NCI-H446 treated with DMSO at 0.1 percent for 48 hours (cell line): ENCODE data around the gene FATE1.

Experiments used
- DNase-seq: peaks from one replicate; lab custom pipeline; 2025; lab: John Stamatoyannopoulos, UW

The FATE1 gene

DNA sequence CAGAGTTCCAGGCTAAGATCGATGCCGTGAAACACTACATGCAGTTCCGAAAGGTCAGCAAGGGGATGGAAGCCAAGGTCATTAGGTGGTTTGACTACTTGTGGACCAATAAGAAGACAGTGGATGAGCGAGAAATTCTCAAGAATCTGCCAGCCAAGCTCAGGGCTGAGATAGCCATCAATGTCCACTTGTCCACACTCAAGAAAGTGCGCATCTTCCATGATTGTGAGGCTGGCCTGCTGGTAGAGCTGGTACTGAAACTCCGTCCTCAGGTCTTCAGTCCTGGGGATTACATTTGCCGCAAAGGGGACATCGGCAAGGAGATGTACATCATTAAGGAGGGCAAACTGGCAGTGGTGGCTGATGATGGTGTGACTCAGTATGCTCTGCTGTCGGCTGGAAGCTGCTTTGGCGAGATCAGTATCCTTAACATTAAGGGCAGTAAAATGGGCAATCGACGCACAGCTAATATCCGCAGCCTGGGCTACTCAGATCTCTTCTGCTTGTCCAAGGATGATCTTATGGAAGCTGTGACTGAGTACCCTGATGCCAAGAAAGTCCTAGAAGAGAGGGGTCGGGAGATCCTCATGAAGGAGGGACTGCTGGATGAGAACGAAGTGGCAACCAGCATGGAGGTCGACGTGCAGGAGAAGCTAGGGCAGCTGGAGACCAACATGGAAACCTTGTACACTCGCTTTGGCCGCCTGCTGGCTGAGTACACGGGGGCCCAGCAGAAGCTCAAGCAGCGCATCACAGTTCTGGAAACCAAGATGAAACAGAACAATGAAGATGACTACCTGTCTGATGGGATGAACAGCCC is 28.0 kb downstream of the FATE1 start:
- DNase-seq: no peak

GRCh38 chrX:151745651-151746050 is 29.8 kb downstream of the FATE1 start:
- no peak for DNase-seq

GRCh38 chrX:151746502-151746901 is 30.7 kb downstream of the FATE1 start:
- no peak for DNase-seq

- no peak for DNase-seq
These were observed 34.7 kb downstream of the FATE1 start for GRCh38 chrX:151750511-151750910.

DNA sequence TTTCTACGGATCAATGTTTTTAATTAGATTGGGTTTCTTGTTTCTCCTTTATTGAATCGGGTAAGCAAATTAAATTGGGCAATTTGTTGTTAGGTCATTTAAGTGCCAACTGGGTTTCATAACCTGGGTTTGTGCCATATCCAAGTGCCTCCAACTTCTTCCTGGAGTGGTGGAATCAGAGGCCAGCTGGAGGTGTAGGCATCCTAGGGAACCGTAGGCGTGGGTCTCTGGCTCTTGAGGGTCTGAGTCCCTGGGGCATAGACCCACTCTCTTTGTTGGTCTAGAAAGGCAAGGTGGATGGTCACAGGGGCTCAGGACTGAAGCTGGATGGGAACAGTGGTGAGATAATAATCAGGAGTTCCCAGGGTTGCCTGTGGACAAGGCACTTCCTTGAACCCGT is 37.0 kb downstream of the FATE1 start:
- no peak for DNase-seq

DNA sequence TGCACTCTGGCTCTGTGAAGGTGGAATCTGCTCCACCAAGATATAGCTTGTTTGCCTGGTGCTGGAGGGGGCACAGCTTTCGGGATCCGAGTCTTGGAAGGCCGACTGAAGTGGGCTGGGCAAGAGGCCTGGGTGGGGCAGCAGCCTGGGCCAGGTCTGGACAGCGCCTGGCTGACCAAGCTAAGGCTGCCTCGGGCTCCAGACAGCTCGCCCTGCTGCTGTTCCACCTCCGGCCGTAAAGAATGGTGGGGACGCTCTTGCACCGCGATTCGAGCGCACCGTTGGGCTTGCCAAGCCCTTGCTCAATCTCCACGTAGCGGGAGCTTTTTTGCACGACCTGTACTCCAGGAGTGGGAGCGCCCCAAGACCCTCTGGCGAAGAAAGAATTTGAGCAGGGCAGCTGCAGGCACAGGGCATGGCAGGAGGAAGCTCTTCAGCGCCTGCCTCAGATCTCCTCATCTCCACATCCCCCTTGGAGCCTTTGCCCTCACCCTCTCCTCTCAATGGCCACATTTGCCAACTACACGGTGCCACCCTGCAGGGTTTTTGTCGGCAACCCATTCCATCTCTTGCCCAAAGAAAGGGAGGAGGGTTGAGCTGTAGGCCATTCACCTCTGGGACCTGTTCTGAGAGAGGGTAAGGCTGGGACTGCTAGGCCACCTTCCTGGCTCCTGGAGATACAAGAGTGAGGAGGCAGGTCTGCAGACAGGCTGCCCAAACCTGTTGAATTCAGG is 37.6 kb downstream of the FATE1 start:
- DNase-seq: no peak

GRCh38 chrX:151754047-151754429 is 38.2 kb downstream of the FATE1 start:
- DNase-seq: no peak

GRCh38 chrX:151754641-151755215 is 38.9 kb downstream of the FATE1 start:
- DNase-seq: no peak

DNA sequence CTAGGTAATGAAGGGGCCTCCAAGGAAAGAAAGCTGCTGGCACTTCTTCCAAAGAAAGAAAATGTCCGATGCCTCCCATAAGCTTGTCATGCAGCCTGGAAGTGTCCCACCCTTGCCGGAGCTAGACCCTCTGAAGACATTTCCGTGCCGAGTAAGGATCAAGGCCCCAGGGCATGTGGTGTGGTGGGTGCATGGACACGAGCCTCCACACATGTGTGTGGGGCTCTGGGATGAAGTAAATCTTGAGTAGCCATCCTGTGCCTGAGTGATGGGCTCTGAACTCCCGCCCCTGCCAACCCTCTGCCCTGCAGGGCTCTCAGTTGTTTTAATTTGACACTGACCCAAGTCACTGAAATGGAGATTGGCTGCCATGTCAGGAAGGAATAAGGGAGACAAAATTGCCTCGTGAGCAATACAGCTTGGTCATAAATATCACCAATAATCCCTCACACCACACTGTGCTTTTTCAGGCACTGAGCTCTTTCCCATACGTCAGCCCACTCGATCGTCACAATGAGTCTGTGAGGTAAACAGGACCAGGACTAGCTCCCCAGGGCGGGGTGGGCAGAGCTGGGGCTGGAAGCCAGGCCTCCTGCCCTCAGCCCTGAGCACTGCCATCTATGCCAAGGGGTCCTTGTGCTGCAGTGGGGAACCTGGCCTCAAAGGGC is 43.3 kb downstream of the FATE1 start:
- DNase-seq: no peak

- no peak for DNase-seq
These were observed 47.0 kb downstream of the FATE1 start for GRCh38 chrX:151762802-151763201.

DNA sequence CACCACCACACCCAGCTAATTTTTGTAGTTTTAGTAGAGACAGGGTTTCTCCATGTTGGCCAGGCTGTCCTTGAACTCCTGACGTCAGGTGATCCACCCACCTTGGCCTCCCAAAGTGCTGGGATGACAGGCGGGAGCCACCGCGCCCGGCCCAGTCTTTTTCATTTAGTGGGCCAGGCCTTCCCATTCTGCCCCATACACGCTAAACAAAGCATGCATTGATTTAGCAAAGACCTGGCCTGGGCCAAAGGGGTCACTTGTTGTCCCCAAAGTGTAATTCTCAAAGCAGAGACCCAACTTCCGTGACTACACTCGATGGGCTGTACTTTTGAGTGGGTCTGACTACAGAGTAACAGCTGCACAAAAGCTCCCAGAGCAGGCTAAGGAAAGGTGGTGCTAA is 47.9 kb downstream of the FATE1 start:
- DNase-seq: no peak

DNA sequence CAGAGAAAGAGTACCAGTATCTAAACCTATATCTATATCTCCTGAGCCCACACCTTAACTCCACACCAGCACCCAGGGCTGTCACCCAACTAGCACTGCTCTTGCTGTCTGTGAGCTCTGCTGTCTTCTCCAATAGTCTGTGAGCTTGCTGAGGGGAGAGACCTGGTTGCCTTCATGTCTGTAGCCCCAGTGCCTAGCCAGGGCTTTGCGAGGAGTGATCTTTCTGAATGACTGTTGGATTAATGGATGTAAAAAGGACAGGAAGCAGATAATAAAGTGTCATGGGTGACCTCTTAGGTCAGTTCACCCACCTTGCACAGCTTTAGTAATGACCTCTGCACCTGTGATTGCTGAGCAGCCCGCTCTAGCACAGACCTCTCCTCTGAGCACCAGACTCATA is 49.2 kb downstream of the FATE1 start:
- no peak for DNase-seq

- DNase-seq: no peak
These were observed 55.9 kb downstream of the FATE1 start for GRCh38 chrX:151771726-151772125.
